ENCODE results near the gene RFESD. TPM values are rescaled to one million over a fixed set of nuclear protein-coding genes. Genes with fewer than 3 reads are reported as not detected.
A peak's percentile ranks its signal among the peaks of the same experiment; 100 is the strongest.
"Not testable (repeated sequence)": the region's sequence is repeated elsewhere in the genome, so short reads cannot be mapped to it uniquely, and the experiment has no call there.

The RFESD gene
- polyA plus RNA-seq, 4 donors, result 4.4 to 6.3 (median 5.4) TPM

DNA sequence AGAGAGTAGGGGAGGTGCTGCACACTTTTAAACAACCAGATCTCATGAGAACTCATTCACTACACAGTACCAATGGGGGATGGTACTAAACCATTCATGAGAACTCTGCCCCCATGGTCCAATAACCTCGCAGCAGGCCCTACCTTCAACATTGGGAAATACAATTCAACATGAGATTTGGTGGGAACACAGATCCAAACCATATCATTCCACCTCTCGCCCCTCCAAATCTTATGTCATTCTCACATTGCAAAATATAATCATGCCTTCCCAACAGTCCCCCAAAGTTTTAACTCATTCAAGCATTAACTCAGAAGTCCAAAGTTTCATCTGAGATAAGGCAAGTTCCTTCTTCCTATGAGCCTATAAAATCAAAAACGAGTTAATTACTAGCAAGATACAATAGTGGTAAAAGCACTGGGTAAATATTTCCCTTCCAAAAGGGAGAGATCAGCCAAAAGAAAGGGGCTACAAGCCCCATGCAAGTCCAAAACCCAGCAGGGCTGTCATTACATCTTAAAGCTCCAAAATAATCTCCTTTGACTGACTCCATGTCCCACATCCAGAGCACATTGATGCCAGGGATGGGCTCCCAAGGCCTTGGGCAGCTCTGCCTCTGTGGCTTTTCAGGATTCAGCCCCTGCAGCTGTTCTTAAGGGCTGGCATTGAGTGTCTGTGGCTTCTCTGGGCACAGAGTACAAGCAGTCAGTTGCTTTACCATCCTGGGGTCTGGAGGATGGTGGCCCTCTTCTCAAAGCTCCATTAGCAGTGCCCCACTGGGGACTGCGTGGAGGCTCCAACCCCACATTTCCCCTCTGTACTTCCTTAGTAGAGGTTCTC lies 18.4 kb upstream of the RFESD start:
- no peak for DNase-seq (ENCODE audit: low read depth in 4 of 4, low spot score in 3 of 4)

DNA sequence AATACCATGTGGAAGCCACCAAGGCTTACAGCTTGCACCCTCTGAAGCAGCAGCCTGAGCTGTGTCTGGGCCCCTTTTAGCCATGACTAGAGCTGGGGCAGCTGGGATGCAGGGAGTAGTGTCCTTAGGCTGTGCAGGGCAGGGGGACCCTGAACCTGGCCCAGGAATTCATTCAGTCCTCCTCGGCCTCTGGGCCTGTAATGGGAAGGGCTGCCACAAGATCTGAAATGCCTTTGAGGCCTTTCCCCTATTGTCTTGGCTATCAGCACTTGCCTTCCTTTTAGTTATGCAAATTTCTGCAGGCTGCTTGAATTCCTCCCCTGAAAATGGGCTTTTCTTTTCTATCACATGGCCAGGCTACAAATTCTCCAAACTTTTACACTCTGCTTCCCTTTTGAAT lies 17.6 kb upstream of the RFESD start:
- DNase-seq (ENCODE audit: low read depth in 4 of 4, low spot score in 3 of 4), result no peak

DNA sequence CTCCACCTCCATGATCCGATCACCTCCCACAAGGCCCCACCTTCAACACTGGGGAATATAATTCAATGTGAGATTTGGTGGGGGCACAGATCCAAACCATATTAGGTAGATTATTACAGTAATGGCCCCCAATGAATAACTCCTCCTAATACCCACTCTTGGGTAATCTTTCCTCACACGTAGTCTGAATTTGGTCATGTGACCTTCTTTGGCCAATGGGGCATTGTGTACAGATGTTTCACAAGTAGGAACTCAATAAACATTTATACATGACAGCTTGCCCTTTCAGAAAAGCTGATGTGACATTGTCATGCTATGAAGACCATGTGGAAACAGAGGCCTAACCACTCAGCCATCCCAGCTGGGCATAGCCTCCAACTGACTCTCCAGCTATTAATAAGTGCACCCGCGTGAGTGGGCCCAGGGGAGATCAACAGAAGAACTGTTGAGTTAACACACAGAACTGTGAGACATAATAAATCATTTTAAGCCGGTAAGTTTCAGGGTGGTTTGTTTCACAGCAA lies 16.1 kb upstream of the RFESD start:
- no peak for DNase-seq (ENCODE audit: low read depth in 4 of 4, low spot score in 3 of 4)

DNA sequence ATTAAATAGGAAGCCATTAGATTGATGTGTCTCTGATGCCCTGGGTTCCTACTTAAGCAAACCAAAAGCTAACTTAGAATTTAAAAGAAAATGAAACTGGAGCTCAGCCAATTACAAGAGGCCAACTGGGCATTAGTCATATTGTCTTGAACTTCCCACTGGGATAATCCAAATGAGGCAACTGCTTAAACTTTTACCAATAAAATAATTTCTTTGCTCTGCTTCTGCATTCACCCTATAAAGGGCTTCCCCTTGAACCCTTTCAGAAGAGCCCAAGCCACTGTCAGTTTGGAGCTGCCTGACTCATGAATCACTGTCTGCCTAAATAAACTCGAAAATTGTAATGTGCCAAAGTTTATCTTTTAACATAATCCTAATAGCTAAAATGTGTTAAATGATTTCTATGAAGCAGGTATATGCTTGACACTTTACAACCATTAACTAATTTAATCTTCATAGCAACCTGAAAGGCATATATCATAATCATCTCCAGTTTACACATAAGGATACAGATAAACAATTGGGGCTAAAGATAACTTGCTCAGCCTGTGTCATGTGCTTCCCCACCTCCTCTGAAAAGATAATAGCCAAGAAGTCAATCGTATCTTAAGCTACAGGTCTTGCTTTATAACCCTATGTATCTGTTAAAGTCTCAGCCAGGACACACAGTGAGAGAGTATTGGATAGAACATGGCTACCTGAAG lies 15.2 kb upstream of the RFESD start:
- no peak for DNase-seq (ENCODE audit: low read depth in 4 of 4, low spot score in 3 of 4)

DNA sequence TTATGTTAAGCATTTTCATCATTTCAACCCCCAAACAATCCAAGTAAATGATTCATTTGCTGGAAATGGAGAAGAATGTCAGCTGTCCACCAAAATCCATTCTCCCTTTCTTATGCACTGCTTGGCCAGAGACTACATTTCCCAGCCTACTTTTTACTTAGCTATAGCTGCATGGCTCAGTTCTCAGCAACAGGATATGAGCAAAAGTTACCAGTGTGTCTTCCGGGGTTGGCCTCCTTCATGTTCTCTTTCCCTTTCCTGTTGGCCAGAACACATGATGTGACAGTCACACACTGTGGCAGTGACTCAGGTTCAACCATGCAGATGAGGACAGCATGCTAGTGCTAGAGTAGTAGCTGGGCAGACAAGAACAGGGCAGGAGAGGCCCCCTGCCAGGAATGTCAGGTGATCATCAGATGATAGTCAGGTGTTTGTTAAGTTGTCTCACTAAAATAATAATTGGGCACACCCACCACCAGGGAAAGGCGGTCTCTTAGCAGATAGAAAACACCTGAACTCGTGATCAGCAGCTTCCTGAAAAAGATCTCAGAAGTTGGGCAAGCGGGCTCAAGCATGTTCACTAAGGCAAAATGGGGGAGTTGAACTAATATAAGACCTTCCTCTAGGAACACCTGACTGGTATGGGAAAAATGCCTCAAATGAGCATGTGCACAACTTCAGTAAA lies 14.4 kb upstream of the RFESD start:
- no peak for DNase-seq (ENCODE audit: low read depth in 4 of 4, low spot score in 3 of 4)

DNA sequence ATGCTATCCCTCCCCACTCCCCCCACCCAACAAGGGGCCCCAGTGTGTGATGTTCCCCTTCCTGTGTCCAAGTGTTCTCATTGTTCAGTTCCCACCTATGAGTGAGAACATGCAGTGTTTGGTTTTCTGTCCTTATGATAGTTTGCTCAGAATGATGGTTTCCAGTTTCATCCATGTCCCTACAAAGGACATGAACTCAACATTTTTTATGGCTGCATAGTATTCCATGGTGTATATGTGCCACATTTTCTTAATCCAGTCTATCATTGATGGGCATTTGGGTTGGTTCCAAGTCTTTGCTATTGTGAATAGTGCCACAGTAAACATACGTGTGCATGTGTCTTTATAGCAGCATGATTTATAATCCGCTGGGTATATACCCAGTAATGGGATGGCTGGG lies 13.6 kb upstream of the RFESD start:
- DNase-seq (ENCODE audit: low read depth in 4 of 4, low spot score in 3 of 4), result not testable (repeated sequence)

DNA sequence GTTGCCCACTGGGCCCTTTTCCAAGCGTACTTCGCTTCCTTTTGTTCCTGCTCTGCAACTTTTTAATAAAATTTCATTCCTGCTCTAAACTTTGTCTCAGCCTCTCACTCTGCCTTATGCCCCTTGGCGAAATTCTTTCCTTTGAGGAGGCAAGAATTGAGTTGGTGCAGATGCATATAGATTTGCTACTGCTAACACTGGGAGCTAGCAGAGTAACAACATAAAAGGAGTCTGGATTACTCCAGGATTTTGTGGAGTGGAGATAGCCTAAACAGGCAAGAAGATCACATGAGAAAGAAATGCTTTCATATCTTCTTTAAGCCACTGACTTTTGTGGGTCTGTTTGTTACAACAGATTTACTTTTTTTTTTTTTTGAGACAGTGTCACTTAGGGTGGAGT lies 12.9 kb upstream of the RFESD start:
- no peak for DNase-seq (ENCODE audit: low read depth in 4 of 4, low spot score in 3 of 4)

DNA sequence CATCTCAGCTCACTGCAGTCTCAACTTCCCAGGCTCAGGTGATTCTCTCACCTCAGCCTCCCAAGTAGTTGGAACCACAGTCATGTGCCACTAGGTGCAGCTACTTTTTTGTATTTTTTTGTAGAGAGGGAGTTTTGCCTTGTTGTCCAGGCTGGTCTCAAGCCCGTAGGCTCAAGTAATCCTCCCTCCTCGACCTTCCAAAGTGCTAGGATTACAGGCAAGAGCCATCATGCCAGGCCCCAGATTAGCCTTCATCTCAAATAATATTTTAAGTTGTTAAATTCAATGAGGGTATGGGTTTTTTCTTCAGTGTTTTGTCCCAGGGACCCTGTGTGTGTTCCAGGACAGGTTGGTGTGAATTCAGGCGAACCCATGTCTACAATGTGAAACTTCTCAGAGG lies 12.5 kb upstream of the RFESD start:
- DNase-seq (ENCODE audit: low read depth in 4 of 4, low spot score in 3 of 4), result no peak

DNA sequence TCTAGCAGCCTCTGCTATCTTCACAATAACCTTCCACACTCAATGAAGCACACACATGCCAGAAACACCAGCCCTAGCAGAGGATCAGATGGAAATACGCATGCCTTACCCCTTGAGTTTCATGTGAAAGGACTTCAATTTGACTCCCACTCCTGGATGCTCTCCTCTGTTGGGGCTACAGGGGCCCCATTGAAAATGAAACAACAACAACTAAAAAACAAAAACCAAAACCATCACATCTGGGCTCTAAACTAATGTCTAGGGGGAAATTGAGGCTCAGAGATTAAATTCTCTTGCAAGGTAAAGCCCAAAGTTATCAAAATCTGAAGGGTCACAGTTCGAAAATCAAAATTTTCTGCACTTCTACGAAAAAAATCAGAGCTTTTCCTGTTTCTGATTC lies 7.9 kb upstream of the RFESD start:
- DNase-seq (ENCODE audit: low read depth in 4 of 4, low spot score in 3 of 4), result no peak

DNA sequence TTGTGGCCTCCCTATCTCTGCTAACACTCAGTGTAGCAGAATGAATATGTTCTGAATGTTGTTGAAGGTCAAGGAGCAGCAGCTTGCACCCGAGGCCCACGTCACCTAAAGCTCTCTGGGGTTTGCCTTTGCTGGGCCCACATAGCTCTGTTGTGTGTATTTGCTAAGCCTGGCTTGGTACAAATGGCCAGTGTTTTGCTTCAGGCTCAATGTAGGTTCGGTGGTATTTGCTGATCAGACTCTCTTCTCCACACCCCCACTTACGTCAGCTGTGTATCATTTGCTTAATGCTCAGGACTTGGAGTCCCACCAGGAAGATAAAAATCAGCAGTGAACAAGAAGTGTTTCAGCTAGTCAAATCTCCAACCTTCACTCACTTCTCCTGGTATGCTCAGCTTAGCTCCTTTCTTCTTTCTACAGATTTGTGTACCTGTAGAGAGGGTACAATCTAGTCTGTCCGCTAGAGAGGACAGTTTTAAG lies 4.8 kb upstream of the RFESD start:
- no peak for DNase-seq (ENCODE audit: low read depth in 4 of 4, low spot score in 3 of 4)

DNA sequence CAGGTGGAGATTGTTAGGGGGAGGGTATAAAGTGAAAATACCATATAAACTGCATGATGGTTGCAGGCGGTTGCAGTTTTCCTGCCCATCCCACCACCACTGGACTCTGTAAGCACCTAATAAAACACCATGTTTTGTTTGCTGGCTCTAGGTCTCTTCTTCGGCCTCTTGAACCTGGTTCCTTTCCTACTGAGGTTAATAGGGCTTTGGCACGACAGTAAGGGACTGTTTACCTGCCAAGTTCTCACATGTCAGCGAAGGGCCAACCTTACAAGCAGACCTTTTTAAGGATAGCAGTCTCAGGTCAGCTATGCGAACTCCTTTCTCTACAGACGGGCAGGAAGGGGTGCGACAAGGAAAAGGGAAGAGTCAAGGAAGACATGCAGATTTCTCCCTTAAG lies 3.4 kb upstream of the RFESD start:
- DNase-seq (ENCODE audit: low read depth in 4 of 4, low spot score in 3 of 4), result no peak

DNA sequence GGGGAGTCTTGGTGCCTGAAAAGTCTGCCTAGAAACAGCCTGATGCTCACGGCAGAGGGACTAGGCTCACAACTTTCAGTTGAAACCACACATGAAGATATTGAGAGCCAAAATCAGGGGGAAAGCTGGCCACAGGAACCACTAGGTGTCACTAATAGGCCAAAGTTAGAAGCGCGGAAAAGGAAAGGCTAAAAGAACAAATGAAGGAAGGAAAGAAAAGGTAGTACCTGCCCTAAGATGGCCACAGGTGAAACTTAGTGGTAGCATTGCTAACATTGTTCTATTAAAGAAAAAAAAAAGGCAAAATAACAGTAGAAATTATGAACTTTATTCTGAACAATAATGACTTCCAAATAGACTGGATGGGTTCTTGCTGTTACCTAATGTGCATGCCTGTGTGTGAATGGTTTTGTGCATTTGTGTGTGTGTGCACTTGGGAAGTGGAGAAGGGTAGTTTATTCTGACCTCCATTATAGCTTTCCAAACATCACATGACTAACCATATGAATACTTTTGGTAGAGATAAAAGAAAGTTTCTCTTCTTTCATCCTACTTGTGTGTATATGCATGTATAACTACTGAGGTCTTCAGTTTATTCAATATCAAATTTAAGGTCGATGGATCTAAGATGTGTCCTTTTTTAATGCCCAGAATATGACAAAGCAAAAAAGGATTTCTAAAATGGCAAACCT lies 2.1 kb upstream of the RFESD start:
- DNase-seq (ENCODE audit: low read depth in 4 of 4, low spot score in 3 of 4), result peak in 1 of 4 donors; percentile 47

DNA sequence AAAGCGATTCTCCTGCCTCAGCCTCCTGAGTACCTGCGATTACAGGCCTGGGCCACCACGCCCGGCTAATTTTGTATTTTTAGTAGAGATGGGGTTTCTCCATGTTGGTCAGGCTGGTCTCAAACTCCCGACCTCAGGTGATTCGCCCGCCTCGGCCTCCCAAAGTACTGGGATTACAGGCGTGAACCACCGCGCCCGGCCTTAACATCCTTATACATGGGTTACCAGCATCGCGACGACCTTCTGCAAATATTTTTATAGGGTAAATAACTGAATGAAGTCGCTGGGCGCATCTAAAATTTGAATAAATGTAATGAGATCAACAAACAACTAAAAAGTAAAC lies 380 bp upstream of the RFESD start:
- not testable (repeated sequence) for DNase-seq (ENCODE audit: low read depth in 4 of 4, low spot score in 3 of 4)

DNA sequence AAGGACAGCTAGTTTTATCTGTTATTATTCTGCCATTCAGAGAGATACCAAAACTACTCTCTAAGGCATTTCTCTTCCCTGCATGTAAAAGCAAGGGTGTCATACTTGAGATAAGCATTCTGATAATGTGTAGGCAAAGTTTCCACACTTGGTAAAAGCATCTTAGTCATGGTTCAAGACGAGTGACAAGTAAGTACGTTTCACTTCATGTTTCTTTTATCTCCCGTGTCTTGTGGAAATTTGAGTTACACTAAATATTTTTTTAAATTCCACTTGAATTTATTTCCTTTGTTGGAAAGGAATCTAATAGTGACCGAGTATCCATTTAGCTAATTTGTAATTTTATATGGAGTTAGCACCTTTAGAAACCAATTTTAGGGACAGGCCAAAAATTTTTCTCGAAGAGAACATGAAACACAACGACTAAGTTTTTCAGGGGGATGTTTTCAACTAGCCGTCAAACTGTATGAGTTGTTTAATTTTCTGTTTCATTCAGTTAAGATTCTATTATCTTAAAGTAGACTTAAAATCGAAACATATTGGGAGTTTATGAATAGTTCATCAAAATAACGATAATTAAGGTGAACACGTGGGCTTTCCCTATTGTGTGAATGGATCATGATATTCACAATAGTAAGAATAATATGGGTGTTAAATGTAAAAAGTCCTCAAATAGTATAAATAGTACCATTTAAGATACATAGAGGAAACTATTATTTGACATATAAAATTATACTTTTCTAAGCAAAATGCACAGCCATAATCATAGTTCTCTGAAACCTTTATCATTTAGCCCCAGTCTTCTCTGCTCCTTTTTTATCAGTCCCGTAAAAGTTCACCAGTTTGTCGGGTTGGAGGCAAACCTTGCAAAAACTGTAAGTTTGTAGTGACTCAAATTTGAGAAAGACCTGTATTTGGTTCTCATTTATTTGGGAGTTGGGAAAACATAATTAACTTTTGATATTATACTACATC lies 1.6 kb downstream of the RFESD start:
- no peak for DNase-seq (ENCODE audit: low read depth in 4 of 4, low spot score in 3 of 4)

DNA sequence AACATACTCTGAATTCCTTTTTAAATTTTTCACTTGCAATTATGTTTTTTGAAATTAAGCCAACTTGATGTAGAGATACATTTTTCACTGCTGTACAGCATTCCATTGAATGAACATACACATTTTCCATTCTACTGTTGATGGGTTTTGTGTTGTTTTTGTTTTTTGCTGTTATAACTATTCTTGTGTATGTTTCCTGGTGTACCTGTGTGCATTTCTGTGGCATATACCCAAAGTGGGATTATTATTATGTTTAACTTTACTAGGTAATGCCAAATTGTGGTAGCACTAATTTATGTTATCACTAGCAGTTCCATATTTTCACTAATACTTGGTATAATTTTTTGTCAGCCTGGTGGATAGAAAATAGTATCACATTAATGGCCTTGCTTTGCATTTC lies 2.7 kb downstream of the RFESD start:
- DNase-seq (ENCODE audit: low read depth in 4 of 4, low spot score in 3 of 4), result no peak

DNA sequence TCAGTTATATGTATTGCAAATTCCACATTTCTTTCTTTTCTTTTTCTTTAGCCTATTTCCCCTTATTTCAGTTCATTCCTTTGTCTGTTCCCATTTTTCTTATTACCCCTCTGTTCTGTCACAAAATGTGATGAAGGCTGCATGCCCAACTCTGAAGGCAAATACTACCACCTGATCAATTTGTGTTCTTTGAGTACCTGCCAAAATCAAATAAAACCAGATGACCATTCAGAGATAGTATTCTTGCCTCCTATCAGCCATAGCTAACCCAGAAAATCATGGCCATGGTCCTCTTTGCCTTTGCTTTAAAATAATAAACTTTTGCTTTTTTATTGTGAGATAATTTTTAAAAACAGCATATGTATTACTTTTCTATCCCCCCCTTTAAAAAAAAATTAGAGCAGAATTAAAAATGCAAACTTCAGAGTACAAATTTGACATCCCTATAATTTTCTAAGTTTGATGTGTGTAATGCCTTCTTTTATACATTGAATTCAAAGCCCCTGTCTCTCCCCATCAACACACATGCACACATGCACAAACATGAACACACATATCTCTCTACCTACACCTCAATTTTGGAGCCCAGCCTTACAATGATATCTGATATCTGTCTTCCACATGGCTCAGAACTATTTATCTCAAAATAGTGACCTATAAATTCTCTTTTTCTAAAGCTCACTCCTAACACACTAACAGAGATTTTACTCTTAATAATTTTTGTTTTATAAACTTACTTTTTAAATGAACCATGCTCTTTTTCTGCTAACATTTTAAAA lies 3.5 kb downstream of the RFESD start:
- DNase-seq (ENCODE audit: low read depth in 4 of 4, low spot score in 3 of 4), result no peak

DNA sequence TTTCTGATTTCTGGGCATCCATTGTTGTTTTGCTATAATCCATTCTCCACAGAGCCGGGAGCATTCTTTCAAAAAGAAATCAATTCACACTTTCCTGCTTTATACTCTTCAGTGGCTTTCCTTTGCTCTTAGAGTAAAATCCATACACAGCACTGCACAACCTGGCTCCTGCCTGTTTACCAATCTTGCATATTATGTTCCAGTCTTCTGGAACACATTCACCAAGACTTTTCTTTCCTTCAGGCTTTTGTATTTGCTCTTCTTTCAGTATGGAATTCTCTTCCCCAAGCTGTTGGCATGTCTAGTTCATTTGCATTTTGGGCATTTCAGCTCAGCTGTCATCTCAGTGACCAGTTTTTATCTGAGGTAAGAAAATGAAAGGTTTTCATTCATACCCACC lies 6.3 kb downstream of the RFESD start:
- no peak for DNase-seq (ENCODE audit: low read depth in 4 of 4, low spot score in 3 of 4)

DNA sequence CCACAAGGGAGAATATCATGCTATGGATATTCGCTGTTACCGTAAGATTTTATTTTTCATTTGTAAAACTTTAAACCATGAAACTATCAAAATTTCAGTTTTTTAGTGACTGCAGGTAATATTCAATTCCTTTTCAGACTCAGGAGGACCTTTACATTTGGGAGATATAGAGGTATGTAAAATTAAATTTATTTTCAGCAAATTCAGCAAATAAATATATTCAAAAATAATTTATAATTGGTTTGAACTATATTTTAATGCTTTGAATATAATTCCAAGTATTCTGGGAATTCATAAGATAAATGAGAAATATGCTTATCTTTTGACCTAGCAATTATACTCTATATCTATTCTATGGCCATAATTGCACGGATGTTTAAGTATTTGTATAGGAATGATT lies 7.6 kb downstream of the RFESD start:
- DNase-seq (ENCODE audit: low read depth in 4 of 4, low spot score in 3 of 4), result no peak

DNA sequence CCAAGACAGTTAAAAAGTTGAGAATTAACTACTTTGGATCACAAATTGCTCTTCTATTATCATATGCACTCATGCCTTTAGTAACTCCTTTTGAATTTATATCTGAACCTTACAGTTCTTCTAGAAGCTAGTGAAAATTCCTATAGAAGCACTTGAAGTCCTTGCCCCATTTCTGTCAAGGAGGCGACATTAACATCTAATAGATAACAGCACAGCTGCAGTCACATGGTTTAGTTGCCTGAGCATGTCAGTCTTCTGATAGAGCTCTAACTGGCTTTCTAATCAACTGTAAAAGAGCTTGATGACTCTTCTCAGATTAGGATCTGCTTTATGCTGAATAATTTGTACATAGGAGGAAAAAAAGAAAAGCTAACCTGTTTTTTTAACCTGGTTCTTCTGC lies 9.0 kb downstream of the RFESD start:
- no peak for DNase-seq (ENCODE audit: low read depth in 4 of 4, low spot score in 3 of 4)

Measured in right renal pelvis (tissue), 4 donors.